Muscle of arm (tissue), 12 donors: Measurements from ENCODE around the gene AGBL4. TPM values are rescaled to one million over a fixed set of nuclear protein-coding genes. Genes with fewer than 3 reads are reported as not detected.

Experiments
- DNase-seq: peaks from one replicate; pipeline ENCODE4 v3.0.0-alpha.2; 2013
- polyA plus RNA-seq, 12 donors: library from polyadenylated mRNA; unstranded; fragments of 120-200 nt; gene quantifications; one replicate each; pipeline ENCODE4 v1.2.1, GENCODE V29; 2013; ENCODE audit not compliant: insufficient read length in 12 of 12

Gene AGBL4
- polyA plus RNA-seq, 12 donors: 0.12 to 0.72 (median 0.21) TPM; not detected in 2

- DNase-seq: no peak
These were observed 1431.4 kb downstream of the AGBL4 start for GRCh38 chr1:48592330-48592729.

DNA sequence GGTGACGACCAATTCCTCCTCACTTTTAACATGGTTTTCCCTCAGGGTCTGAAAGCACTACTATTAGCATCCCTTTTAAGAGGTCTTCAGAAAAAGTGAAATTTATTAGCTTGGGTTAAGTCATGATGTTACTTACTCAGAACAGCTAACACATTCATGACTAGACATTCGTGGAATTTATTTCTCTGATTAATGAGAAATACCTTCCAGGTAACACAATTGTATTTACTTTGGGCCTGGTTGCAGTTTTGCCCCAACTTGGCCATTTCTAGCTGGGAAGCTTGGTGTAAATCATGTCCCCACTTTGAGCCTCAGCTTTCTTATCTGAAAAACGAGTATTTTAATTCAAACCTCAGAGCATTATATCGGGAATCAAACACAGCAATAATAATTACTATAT lies 1432.6 kb downstream of the AGBL4 start:
- no peak for DNase-seq

- no peak for DNase-seq
These were observed 1435.7 kb downstream of the AGBL4 start for GRCh38 chr1:48588061-48588460.

DNA sequence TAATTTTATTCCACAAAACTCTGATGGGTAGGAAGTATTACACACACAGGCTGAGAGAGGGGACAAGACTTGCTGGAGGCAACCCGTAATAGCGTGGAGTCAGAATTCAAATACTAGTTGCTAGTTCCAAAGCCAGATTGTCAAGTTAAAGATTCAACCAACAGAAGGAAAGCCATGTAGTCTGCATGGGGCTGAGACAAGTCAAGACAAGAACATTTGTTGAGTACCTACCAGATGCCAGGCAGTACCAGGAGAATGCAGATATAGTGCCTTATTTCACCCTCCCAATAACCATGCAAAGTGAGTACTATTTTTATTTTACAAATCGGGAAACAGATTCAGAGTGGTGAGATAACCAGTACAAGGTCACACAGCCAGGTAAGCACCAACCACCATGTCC lies 1441.3 kb downstream of the AGBL4 start:
- no peak for DNase-seq

DNA sequence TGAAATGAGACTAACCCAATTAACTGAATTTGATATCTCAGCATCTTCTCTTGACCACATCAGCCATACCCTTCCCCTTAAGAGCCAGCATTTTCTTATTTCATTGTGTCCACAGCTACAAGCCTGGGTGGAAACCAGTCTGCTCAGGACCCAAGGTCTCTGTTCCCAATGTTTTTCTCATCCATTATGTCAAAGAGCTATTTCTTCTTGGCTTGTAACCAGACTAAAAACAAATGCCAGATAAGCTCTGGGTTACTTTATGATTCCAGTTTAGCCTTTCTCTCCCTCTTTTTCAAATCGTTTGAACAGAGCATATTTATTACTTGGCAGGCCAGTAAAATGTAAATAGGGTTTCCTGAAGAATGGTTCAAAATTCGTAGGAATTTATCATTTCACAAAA lies 1442.5 kb downstream of the AGBL4 start:
- DNase-seq: no peak

DNA sequence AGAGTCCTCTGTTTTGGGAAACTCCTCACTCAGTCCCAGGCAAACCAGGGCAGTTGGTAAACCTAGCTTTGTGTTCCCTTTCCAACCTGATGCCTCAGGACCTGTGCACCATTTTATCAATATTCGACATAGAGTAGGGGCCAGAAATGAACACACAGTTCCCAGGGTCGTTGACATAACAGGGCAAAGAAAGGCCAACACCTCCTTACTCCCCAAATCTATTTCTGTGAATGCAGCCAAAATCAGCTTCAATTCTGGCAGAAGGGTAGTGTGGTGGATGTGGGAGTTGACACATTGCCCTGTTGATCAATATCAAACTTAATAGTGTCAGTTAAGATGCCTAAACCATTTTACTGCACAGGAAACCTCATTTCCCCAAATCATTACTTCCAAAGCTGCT lies 1447.2 kb downstream of the AGBL4 start:
- DNase-seq: no peak

- DNase-seq: peak; percentile 21
These were observed 1451.0 kb downstream of the AGBL4 start for GRCh38 chr1:48572646-48573258.

DNA sequence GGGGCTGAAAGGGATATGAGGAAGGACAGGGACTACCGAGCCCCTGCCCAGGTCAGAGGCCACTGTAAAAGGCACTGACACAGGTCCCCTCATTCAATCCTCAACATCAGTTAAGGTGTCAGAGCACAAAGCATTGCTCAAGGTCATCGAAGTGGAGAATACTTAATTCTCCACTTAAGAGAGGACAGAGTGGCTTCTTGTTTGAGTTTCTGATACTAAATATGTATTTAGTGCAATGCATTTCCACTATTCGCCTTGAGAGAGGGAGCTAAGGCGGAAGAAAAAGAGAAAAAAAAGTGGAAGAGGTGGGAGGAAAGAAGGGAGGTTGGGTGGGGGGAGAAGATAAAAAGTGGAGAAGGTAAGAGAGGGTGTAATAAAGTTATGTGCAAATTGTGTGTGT lies 1451.6 kb downstream of the AGBL4 start:
- DNase-seq: no peak

GRCh38 chr1:48571303-48571987 lies 1452.3 kb downstream of the AGBL4 start:
- DNase-seq: no peak

DNA sequence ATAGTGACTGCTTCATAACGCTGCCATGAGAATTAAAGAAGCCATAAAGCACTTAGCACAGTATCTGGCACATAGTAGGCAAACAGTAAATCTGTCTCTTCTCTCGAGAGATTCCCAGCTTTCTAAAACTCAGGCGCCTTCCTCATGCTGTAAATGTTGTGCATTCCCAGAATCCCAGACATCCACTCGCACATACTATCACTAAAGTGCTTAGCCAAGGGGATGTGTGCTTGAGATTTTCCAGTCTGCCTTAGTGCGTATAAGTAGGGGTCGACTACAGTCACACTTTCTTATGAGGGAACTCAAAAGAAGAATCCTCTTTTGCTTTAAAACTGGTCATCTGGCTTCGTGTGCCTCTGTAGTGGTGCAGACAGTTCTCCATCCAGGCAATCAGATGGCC lies 1453.2 kb downstream of the AGBL4 start:
- no peak for DNase-seq

- no peak for DNase-seq
These were observed 1455.3 kb downstream of the AGBL4 start for GRCh38 chr1:48568501-48568900.

DNA sequence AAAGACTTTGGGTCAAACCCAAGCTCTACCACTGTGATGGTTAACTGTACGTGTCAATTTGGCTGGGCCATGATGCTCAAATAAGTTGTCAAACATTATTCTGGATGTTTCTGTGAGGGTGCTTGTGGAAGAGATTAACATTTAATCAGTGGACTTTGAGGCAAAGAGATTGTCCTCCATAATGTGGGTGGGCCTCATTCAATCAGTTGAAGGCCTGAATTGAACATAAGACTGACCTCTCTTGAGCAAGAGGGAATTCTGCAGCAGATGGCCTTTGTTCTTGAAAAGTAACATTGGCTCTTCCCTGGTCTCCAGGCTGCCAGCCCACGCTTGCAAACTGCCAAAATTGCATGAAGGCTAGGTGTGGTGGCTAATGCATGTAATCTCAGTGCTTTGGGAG lies 1457.3 kb downstream of the AGBL4 start:
- no peak for DNase-seq

- DNase-seq: no peak
These were observed 1460.7 kb downstream of the AGBL4 start for GRCh38 chr1:48563021-48563420.

DNA sequence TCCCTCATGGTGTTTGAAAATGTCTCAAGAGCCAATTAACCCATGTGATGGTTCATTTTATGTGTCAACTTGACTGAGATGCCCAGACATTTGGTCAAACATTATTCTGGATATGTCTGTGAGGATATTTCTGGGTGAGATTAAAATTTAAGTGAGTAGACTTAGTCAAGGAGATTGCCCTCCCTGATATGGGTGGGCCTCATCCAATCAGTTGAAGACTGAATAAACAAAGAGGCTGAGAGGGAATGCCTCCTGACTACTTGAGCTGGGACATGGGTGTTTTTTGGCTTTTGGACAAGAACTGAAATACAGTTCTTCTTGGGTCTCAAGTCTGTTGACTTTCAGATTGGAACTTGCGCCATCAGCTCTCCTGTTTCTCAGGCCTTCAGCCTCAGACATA lies 1462.3 kb downstream of the AGBL4 start:
- no peak for DNase-seq

- DNase-seq: no peak
These were observed 1463.2 kb downstream of the AGBL4 start for GRCh38 chr1:48560577-48560976.

GRCh38 chr1:48560116-48560515 lies 1463.6 kb downstream of the AGBL4 start:
- no peak for DNase-seq

- no peak for DNase-seq
These were observed 1465.4 kb downstream of the AGBL4 start for GRCh38 chr1:48558366-48558765.

DNA sequence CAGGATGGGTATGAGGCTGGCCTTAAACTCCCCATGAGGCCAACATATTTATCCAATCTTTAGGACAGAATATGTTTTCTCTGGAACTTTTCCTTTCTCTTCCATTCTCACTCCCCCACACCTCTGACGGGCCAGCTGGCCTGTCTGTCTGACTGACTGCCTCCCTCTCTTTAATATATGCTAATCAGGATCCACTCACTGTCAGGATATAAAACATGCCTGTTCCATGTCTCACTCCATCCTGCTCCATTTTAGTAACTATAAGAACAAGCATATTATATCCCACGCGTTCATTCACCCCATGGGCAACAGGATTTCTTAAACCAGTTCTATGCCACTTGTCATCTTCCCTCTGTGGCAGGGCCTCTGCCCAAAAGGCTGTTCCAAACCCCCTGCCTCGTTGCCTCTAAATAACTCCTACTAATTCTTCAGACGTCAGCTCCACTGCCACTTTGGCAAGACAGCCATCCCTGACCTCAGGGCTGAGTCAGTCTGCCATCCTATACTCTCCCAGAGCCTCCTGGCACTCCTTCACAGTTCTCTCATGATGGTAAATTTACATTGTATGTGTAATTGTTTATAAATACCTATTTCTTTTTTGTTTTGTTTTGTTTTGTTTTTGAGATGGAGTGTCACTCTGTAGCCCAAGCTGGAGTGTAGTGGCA lies 1467.4 kb downstream of the AGBL4 start:
- no peak for DNase-seq

DNA sequence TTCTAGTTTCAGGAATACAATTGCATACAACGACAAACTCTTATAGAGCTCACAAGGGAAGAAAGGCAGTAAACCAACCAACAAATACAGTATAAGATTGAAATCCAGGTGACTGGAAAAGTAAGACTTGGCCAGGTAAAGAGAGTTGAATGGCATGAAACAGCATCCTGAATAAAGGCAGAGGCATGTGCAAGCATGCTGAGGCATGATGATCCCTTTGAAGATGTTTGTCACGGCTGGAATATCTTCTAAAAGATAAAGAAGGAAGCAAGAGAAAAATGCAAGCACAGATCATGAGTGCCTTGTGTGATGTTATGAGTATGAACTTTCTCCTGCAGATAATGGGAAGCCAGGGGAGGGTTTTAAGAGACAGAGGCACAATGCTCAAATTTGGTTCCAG lies 1468.5 kb downstream of the AGBL4 start:
- no peak for DNase-seq

DNA sequence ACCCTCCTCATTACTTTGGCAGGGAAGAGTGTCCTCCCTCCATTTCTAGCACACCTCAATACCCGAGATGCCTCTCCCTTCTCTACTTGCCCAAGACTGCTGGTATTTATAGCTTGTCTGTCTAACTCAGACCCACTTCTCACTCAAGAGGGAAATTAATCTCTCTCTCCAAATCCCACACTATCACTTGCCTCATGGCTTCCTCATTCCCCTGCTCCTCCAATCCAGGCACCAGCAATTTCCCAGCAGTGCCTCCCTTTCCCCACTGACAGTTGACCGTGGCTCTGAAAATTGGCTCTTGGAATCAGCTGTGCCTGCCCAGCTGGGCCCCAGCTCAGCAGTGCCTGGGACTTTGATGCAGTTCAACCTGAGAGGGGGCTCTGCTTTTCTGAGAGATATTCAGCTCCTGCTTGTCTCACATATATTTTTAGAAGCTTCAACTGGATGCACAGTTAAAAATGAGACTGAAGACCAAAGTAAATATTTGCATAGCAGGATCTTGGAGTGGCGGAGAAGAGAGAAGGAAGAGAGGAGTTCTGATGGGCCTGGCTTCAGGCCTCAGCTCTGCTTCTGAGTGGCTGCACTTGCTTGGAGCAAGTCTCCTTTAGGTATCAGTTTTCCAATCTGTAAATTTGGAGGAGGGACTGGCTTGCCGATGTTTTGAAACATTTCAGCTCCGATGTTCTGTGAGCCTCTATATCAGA lies 1470.7 kb downstream of the AGBL4 start:
- no peak for DNase-seq

GRCh38 chr1:48552420-48552819 lies 1471.3 kb downstream of the AGBL4 start:
- DNase-seq: no peak

DNA sequence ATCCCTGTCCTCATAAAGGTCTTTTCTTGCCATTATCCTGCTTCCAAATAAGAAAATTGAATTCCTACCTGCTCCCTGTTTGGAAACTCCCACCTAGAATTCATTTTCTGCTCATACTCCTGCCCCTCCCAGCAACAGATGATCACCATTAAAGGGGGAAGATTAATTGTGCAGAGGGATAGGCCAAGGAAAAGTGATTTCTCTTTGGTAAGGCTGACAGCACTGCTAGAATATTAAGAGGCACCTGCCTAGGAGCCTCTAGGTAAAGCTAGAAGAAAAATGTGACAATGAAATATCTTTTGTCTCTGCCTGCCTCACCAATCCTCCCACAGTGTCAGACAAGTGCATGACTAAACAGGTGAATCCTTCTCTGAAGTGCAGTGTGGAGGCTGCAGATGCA lies 1474.8 kb downstream of the AGBL4 start:
- DNase-seq: no peak
